Uterus (tissue), 4 donors: ENCODE measurements around the gene DPEP1. TPM values are rescaled to one million over a fixed set of nuclear protein-coding genes. Genes with fewer than 3 reads are reported as not detected.
"Not testable (repeated sequence)": the region's sequence is repeated elsewhere in the genome, so short reads cannot be mapped to it uniquely, and the experiment has no call there.

Experiments used
- DNase-seq, 2 donors: peaks; one replicate each; pipeline ENCODE4 v3.0.0-alpha.2; 2019 to 2020
- H3K27ac ChIP-seq, 2 donors: fragments of 200-600 bp; sonication (generic); 1 replicate in 1 of 2; 2 replicates in 1 of 2; pipeline ENCODE4 v1.5.1; 2016 to 2018
- H3K27me3 ChIP-seq, 2 donors: fragments of 200-600 bp; sonication (generic); one replicate each; pipeline ENCODE4 v1.5.1; 2018 to 2019; ENCODE audit warnings: control low read depth in 1 of 2
- H3K36me3 ChIP-seq, 2 donors: fragments of 200-600 bp; sonication (generic); one replicate each; pipeline ENCODE4 v1.5.1; 2019; ENCODE audit warnings: control low read depth in 1 of 2
- H3K4me1 ChIP-seq, 2 donors: fragments of 200-600 bp; sonication (generic); one replicate each; pipeline ENCODE4 v1.5.1; 2018 to 2019; ENCODE audit warnings: control low read depth in 1 of 2
- H3K4me3 ChIP-seq, 2 donors: fragments of 200-600 bp; sonication (generic); 1 replicate in 1 of 2; 2 replicates in 1 of 2; pipeline ENCODE4 v1.5.1; 2018 to 2019; ENCODE audit warnings: mild to moderate bottlenecking in 1 of 2
- H3K9me3 ChIP-seq, 2 donors: fragments of 200-600 bp; sonication (generic); one replicate each; pipeline ENCODE4 v1.5.1; 2019; ENCODE audit warnings: control low read depth in 1 of 2
- POLR2A ChIP-seq, 2 donors: fragments of 450-650 bp; IDR thresholded peaks; one replicate each; pipeline ENCODE4 v1.6.1; 2016; ENCODE audit warnings: antibody characterized with exemption in 2 of 2, mild to moderate bottlenecking in 1 of 2, moderate library complexity in 1 of 2
- intact Hi-C: fragments of 100-400 bp; cut with DNase I; formaldehyde crosslinking; loops from one replicate; pipeline ENCODE4 v1.15.1; 2023; ENCODE audit warnings: low total_unique reads
- total RNA-seq, 4 donors: library from RNA; depleted of rRNA in 3 of 4; stranded (reverse); fragments of >200 nt in 3 of 4; gene quantifications; one replicate each; pipeline versions ENCODE4 v1.1.0 to v1.2.4, GENCODE V29; 2014 to 2023
- TF ChIP-seq, protein P1 (sequence below), 4 experiments: fragments of 200-600 bp in 2 of 4; fragments of 450-650 bp in 2 of 4; sonication (generic) in 2 of 4; IDR thresholded peaks; one replicate each; pipeline ENCODE4 v1.5.1; 2016 to 2019; ENCODE audit warnings: antibody characterized with exemption in 4 of 4, mild to moderate bottlenecking in 2 of 4, moderate library complexity in 1 of 4
- donor health status: DM: yes; HTN: yes; CAD: no.

Gene DPEP1
- total RNA-seq, 4 donors from 2014 or later = 1.0 to 5.5 TPM; not detected in 2

DNA sequence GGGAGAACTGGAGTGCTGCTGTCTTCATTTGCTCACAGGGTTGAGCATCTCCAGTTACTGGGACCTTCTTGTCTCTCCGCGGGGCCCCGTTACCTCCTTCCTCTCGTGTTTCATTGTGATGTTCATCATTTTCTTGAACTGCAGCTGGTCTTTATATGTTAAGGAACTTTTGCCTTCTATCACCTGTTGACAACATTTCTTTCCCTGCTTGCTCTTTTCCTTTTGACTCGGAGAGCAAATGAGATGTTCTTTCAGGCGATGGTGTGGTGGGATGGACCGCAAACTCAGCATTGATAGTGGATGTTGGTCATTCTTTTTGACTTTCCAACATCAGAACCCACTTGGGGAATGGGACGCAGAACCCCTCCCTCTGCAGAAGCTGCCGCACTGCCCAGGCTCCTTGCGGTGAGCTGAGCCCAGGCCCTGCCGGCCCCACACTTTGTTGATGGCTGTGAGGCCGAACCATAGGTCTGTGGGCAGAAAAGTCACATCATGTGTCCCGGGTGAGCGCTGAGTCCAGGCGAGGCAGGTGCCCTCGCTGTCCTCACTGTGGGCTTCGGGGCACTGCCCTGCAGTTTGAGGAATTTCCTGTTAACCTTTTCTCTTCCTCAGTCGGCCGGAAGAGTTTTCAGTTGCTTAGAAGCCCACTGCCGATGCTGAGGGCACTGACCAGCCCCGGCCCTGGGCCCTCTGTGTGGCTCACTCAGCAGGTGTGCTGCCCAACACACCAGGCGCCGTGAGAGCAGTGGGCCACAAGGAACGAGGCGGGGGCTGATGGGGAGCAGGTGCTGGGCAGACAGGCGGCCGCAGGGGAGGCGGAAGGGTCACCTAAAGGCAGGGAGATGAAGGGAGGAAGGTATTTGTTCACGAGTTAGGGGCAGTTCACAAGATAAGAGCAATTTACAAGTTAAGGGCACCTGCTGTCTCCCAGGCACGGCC, 45.5 kb upstream of the DPEP1 start:
- TF ChIP-seq POLR2A (IDR thresholded peaks at IDR 0.05) = no peak
- TF ChIP-seq, protein P1, sequence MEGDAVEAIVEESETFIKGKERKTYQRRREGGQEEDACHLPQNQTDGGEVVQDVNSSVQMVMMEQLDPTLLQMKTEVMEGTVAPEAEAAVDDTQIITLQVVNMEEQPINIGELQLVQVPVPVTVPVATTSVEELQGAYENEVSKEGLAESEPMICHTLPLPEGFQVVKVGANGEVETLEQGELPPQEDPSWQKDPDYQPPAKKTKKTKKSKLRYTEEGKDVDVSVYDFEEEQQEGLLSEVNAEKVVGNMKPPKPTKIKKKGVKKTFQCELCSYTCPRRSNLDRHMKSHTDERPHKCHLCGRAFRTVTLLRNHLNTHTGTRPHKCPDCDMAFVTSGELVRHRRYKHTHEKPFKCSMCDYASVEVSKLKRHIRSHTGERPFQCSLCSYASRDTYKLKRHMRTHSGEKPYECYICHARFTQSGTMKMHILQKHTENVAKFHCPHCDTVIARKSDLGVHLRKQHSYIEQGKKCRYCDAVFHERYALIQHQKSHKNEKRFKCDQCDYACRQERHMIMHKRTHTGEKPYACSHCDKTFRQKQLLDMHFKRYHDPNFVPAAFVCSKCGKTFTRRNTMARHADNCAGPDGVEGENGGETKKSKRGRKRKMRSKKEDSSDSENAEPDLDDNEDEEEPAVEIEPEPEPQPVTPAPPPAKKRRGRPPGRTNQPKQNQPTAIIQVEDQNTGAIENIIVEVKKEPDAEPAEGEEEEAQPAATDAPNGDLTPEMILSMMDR (IDR thresholded peaks at IDR 0.05) = no peak
- no peak for DNase-seq
- intact Hi-C loops = no loop called here
- peaks cover 0 to 13% of the 10 kb centered on the region in 2 donors for H3K4me1 ChIP-seq
- no peaks in the 10 kb centered on the region for H3K9me3 ChIP-seq
- H3K36me3 ChIP-seq = no peaks in the 10 kb centered on the region
- no peaks in the 10 kb centered on the region for H3K27me3 ChIP-seq
- no peak overlapping the region for H3K27ac ChIP-seq
- H3K4me3 ChIP-seq = no peak overlapping the region

- H3K27me3 ChIP-seq = peaks cover 4 to 5% of the 10 kb centered on the region in 2 donors
- TF ChIP-seq, protein P1 (IDR thresholded peaks at IDR 0.05) = no peak
- no peak for TF ChIP-seq POLR2A (IDR thresholded peaks at IDR 0.05)
- intact Hi-C loops = no loop called here
- H3K9me3 ChIP-seq = no peaks in the 10 kb centered on the region
- no peak overlapping the region for H3K4me3 ChIP-seq
- no peaks in the 10 kb centered on the region for H3K36me3 ChIP-seq
- no peak overlapping the region for H3K27ac ChIP-seq
- no peak for DNase-seq
- H3K4me1 ChIP-seq = peaks cover 0 to 18% of the 10 kb centered on the region in 2 donors
These were observed 43.7 kb upstream of the DPEP1 start for GRCh38 chr16:89569506-89570341.

- Histone ChIP-seq H3K27ac (no peak overlapping the region), H3K4me3 (no peak overlapping the region), H3K36me3 (no peaks in the 10 kb centered on the region), H3K9me3 (no peaks in the 10 kb centered on the region), H3K27me3 (peaks cover 12% of the 10 kb centered on the region in 2 donors), H3K4me1 (peaks cover 0 to 20% of the 10 kb centered on the region in 2 donors)
- no peak for DNase-seq
- intact Hi-C loops = no loop called here
- TF ChIP-seq POLR2A (IDR thresholded peaks at IDR 0.05) = no peak
- TF ChIP-seq, protein P1 (IDR thresholded peaks at IDR 0.05) = no peak
These were observed 43.0 kb upstream of the DPEP1 start for GRCh38 chr16:89570342-89570923.

DNA sequence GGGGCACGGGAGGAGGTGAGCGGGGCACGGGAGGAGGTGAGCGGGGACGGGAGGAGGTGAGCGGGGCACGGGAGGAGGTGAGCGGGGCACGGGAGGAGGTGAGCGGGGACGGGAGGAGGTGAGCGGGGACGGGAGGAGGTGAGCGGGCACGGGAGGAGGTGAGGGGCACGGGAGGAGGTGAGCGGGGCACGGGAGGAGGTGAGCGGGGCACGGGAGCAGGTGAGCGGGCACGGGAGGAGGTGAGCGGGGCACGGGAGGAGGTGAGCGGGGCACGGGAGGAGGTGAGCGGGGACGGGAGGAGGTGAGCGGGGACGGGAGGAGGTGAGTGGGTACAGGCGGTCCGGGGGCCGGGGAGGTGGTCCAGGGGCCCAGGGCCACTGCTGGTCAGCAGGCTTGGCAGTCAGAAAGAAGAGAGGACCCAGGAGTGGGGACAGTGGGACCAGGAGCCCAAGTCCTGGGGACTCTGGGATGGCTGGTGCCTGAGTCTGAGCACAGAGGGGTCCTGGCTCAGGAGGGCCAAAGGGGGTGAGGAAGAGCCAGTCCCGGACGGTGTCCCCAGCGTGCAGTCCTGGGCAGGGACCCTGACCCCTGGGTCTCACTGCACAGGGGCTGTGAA, 42.4 kb upstream of the DPEP1 start:
- H3K36me3 ChIP-seq, H3K9me3 ChIP-seq, H3K4me3 ChIP-seq, intact Hi-C loops, H3K27ac ChIP-seq, DNase-seq: not testable (repeated sequence)
- peaks cover 12 to 15% of the 10 kb centered on the region in 2 donors for H3K27me3 ChIP-seq
- H3K4me1 ChIP-seq = peaks cover 0 to 20% of the 10 kb centered on the region in 2 donors

DNA sequence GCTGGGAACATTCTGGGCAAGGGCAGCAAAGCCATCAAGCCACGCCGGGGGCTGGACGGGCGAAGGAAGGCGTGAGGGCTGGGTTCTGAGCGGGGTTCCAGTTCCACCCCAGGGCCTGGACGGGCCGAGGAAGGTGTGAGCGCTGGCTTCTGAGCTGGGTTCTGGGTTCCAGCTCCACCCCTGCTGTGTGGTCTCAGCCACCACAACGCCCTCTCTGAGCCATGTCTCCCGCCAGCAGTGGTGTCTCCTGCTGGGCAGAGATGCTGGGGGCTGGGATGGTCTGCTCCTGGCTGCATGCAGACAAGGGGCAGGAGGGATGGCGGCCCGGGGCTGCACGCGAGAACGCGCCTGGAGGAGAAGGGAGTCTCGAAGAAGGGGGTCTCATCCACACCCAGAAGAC, 41.8 kb upstream of the DPEP1 start:
- peaks cover 0 to 18% of the 10 kb centered on the region in 2 donors for H3K4me1 ChIP-seq
- H3K9me3 ChIP-seq = no peaks in the 10 kb centered on the region
- H3K27ac ChIP-seq = no peak overlapping the region
- peaks cover 12 to 15% of the 10 kb centered on the region in 2 donors for H3K27me3 ChIP-seq
- H3K36me3 ChIP-seq = no peaks in the 10 kb centered on the region
- no peak overlapping the region for H3K4me3 ChIP-seq
- intact Hi-C loops = no loop called here
- TF ChIP-seq, protein P1 (IDR thresholded peaks at IDR 0.05) = no peak
- no peak for TF ChIP-seq POLR2A (IDR thresholded peaks at IDR 0.05)
- DNase-seq = no peak
